Tibial artery (tissue), 4 donors: ENCODE data around the gene TRABD2B.

Source experiments
- DNase-seq, 2 donors: peaks; one replicate each; pipeline ENCODE4 v3.0.0-alpha.2; 2019
- H3K27ac ChIP-seq, 2 donors: fragments of 200-600 bp; sonication (generic) in 1 of 2; 1 replicate in 1 of 2; 2 replicates in 1 of 2; pipeline ENCODE4 v1.5.1; 2018 to 2019; ENCODE audit warnings: mild to moderate bottlenecking in 1 of 2
- H3K27me3 ChIP-seq, 2 donors: fragments of 200-600 bp; sonication (generic) in 1 of 2; one replicate each; pipeline versions ENCODE4 v1.5.1 to v1.6.0; 2016 to 2019
- H3K36me3 ChIP-seq, 3 donors: fragments of 200-600 bp; sonication (generic) in 2 of 3; one replicate each; pipeline ENCODE4 v1.5.1; 2016 to 2019; ENCODE audit warnings: mild to moderate bottlenecking in 2 of 3
- H3K4me1 ChIP-seq, 4 donors: fragments of 200-600 bp; sonication (generic) in 2 of 4; 1 replicate in 3 of 4; 2 replicates in 1 of 4; pipeline ENCODE4 v1.5.1; 2016 to 2019
- H3K4me3 ChIP-seq, 2 donors: fragments of 200-600 bp; sonication (generic) in 1 of 2; 1 replicate in 1 of 2; 2 replicates in 1 of 2; pipeline ENCODE4 v1.5.1; 2018 to 2019; ENCODE audit warnings: mild to moderate bottlenecking in 2 of 2
- H3K9me3 ChIP-seq, 3 donors: fragments of 200-600 bp; sonication (generic) in 1 of 3; one replicate each; pipeline ENCODE4 v1.5.1; 2016 to 2019
- intact Hi-C: fragments of 100-400 bp; cut with DNase I; formaldehyde crosslinking; loops from one replicate; pipeline ENCODE4 v1.15.0; 2023; ENCODE audit warnings: low total_unique reads
- TF ChIP-seq, protein P1 (sequence below), 2 experiments: fragments of 200-600 bp in 1 of 2; fragments of 450-650 bp in 1 of 2; IDR thresholded peaks; one replicate each; pipeline ENCODE4 v1.5.1; 2017 to 2019; ENCODE audit warnings: antibody characterized with exemption in 2 of 2, mild to moderate bottlenecking in 1 of 2, moderate library complexity in 1 of 2

The TRABD2B gene

DNA sequence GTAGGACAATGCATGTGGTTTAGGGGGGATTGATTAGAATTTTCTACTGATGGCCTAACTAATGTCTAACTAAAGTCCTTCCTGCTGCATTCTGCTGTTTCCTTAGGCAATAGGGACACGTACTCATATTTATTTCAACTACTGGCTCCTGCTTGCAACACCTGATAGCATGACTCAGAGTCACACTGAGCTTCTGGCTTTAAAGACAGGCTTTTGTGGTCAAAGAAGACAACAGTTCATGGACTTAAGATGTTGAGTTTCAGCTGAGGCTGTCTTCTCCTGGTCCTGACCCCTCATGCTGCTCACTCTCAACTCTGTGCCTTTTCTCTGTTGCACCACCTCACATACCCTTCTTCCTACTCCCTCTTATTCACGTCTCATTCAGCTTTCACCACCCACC, 29.1 kb upstream of the TRABD2B start:
- Histone ChIP-seq H3K27me3 (no peaks in the 10 kb centered on the region), H3K27ac (no peak overlapping the region), H3K4me1 (peaks cover 0 to 2% (median 0%) of the 10 kb centered on the region in 4 donors), H3K4me3 (no peak overlapping the region), H3K36me3 (no peaks in the 10 kb centered on the region), H3K9me3 (no peaks in the 10 kb centered on the region)
- TF ChIP-seq, protein P1, sequence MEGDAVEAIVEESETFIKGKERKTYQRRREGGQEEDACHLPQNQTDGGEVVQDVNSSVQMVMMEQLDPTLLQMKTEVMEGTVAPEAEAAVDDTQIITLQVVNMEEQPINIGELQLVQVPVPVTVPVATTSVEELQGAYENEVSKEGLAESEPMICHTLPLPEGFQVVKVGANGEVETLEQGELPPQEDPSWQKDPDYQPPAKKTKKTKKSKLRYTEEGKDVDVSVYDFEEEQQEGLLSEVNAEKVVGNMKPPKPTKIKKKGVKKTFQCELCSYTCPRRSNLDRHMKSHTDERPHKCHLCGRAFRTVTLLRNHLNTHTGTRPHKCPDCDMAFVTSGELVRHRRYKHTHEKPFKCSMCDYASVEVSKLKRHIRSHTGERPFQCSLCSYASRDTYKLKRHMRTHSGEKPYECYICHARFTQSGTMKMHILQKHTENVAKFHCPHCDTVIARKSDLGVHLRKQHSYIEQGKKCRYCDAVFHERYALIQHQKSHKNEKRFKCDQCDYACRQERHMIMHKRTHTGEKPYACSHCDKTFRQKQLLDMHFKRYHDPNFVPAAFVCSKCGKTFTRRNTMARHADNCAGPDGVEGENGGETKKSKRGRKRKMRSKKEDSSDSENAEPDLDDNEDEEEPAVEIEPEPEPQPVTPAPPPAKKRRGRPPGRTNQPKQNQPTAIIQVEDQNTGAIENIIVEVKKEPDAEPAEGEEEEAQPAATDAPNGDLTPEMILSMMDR (IDR thresholded peaks at IDR 0.05): no peak
- intact Hi-C loops: no loop called here
- DNase-seq: no peak

DNA sequence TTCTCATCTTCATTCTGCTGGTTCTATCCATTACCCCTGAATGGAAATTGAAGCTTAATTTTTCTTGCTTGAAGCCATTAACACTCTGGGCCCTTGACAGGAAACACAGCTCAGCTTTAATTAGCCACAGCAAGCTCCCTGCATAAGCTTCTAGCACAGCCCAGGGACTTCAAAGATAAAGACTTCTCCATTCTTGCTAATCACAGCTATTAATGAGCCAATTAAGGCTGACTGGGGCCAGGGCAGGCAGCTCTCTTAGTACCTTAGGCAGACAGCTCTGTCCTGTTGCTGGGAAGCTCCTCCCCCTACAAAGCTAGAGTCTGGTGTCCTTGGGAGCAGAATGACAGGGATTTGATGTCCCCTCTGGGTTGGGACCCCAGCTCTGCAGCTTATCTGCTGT, 27.9 kb upstream of the TRABD2B start:
- H3K9me3 ChIP-seq: no peaks in the 10 kb centered on the region
- no peak overlapping the region for H3K27ac ChIP-seq
- no peak for DNase-seq
- H3K27me3 ChIP-seq: no peaks in the 10 kb centered on the region
- TF ChIP-seq, protein P1 (IDR thresholded peaks at IDR 0.05): no peak
- intact Hi-C loops: no loop called here
- H3K4me3 ChIP-seq: no peak overlapping the region
- H3K36me3 ChIP-seq: no peaks in the 10 kb centered on the region
- H3K4me1 ChIP-seq: peaks cover 0 to 9% (median 5%) of the 10 kb centered on the region in 4 donors

DNA sequence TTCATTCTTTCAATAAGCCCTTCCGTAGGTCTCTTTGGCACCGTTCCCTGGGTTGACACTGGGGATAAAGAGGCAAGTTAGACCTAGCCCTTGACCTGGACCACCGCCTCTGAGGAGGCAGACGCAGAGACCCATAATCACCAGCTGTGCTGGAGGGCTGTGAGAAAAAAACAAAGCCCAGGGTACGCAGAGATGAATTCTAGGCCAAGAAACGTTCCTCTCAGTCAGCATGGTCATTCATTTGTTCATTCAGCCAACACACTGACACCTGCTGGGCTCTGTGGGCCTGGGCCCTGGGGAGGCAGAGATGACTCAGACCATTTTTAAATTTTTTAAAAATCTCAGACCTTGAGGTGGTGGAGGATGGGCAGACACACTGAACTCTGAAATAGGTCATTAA, 26.3 kb upstream of the TRABD2B start:
- no peak for DNase-seq

DNA sequence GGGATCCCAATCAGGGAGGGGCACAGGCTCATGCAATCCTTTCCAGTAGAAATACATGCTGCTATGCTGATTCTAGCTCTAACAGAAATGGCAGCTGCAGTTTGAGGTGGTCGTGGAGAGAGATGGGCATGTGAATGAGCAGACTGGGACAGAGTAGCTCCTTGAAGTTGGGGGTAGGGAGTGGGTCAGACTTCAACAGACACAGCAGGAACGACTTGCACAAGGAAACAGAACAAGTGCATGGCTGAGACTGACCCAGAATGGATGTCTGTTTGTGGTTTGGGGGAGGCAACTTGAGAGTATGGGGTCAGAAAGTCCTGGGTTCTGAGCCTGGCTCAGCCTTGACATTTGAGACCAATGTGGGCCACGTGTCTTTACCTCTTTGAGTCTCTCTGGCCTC, 25.1 kb upstream of the TRABD2B start:
- TF ChIP-seq, protein P1 (IDR thresholded peaks at IDR 0.05): no peak
- intact Hi-C loops: no loop called here
- no peak overlapping the region for H3K27ac ChIP-seq
- peaks cover 0 to 36% (median 18%) of the 10 kb centered on the region in 4 donors for H3K4me1 ChIP-seq
- no peaks in the 10 kb centered on the region for H3K27me3 ChIP-seq
- H3K4me3 ChIP-seq: no peak overlapping the region
- no peaks in the 10 kb centered on the region for H3K9me3 ChIP-seq
- no peak for DNase-seq
- H3K36me3 ChIP-seq: no peaks in the 10 kb centered on the region

More for the DNA sequence above, 26.3 kb upstream of the TRABD2B start:
- TF ChIP-seq, protein P1 (IDR thresholded peaks at IDR 0.05): no peak
- Histone ChIP-seq H3K27ac (no peak overlapping the region), H3K4me1 (peaks cover 0 to 24% (median 13%) of the 10 kb centered on the region in 4 donors), H3K9me3 (no peaks in the 10 kb centered on the region), H3K4me3 (no peak overlapping the region), H3K36me3 (no peaks in the 10 kb centered on the region), H3K27me3 (no peaks in the 10 kb centered on the region)
- intact Hi-C loops: no loop called here

DNA sequence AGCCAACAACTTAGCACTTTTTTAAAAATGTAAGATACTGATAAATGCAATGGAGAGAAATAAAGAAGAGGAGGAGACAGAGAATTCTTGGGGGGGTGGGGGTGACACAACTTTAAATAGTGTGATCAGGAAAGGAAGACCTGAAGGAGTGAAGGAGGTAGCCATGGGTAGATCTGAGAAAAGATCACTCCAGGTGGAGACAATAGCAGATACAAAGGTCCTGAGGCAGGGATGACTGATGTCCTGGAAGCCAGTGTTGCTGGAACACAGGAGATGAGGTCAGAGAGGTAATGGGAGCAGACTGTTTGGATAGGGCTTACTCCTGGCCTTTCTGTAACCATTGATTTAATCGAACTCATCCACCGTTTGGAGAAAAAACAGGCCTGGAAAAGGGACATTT, 24.6 kb upstream of the TRABD2B start:
- Histone ChIP-seq H3K27ac (no peak overlapping the region), H3K4me3 (no peak overlapping the region), H3K9me3 (no peaks in the 10 kb centered on the region), H3K36me3 (no peaks in the 10 kb centered on the region), H3K27me3 (no peaks in the 10 kb centered on the region), H3K4me1 (peaks cover 0 to 41% (median 21%) of the 10 kb centered on the region in 4 donors)
- intact Hi-C loops: no loop called here
- DNase-seq: no peak
- TF ChIP-seq, protein P1 (IDR thresholded peaks at IDR 0.05): no peak
